ENCODE results near the gene DCDC1.

DCDC1 gene, protein sequence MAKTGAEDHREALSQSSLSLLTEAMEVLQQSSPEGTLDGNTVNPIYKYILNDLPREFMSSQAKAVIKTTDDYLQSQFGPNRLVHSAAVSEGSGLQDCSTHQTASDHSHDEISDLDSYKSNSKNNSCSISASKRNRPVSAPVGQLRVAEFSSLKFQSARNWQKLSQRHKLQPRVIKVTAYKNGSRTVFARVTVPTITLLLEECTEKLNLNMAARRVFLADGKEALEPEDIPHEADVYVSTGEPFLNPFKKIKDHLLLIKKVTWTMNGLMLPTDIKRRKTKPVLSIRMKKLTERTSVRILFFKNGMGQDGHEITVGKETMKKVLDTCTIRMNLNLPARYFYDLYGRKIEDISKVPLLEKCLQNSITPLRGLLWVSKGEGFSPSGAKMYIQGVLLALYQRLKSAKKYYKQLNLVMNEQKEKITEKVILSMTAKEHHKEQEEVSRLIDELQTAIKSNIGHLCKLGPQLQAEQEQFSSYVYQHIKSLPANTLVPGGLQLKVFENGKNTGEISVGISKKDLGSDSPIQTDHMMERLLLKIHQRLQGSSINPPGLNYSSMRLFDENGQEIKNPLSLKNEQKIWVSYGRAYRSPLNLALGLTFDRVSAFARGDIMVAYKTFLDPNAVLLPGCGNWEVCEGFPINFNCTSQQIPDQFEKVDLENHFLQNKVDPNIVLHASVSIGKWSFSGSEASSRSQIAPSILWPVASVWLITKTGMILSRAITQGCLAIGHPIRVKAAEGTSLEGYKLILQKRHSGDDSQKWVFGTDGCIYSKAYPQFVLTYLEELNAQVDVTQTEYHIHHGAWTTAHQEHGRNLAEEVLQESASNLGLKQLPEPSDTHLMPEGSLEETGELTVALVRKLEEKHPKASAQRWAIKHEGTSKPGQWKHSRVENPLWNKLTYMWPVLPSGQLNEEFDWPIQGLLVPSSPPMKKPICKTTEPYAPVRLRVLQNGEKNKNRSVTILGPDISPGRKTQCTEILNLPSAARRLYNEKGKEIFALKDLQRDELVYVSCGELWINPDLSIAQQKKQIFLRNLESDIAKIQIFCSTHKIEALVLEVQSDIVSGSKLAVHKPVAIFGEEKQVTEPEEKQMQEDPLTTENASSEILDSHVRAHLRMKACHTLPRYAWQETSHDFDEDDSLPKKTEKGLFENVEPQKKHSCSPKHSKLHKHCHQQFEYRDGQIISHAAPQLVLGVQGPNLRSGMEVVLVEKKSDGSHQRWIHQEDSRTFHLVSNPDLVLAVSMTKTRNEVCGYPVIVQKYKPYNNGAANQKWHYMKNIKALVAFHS (N-terminal part only)

GRCh38 chr11:31369348-31370329 lies at the start of gene DCDC1, which contains the start of gene DNAJC24:
DCDC1 (minus strand) TSS chr11:31369739; CDS start chr11:31328280, 41,459 bp downstream.
DNAJC24 (plus strand) TSS chr11:31369860; CDS start chr11:31370749, 889 bp downstream.
- peak; percentile 83 for DNase-seq (ENCODE audit: low read depth, low spot score)

- DNase-seq (ENCODE audit: low read depth, low spot score) = no peak
Measured at GRCh38 chr11:31419138-31419537, 49.6 kb upstream of the DCDC1 start.

GRCh38 chr11:31417816-31418215 lies 48.3 kb upstream of the DCDC1 start:
- DNase-seq (ENCODE audit: low read depth, low spot score) = no peak

- DNase-seq (ENCODE audit: low read depth, low spot score) = no peak
Measured at GRCh38 chr11:31417357-31417756, 47.8 kb upstream of the DCDC1 start.

DNA sequence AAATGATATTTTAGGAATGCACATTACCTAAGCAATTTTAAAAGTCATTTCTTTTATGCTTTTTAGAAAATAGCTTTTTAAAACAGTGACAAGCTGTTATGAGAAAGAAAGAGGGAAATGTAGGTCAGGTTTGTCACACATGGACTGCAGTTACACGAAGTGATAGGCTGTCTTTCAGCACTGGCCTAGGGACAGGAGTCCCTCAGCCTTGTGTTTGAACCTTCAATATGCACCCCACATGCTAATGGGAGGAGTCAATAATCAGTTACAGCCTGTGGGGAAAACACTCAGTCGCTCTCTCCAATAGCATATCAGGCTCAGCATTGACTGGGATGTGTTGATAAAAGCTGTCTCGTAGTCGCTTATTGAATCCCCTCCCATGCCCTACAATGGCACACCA lies 45.9 kb upstream of the DCDC1 start:
- DNase-seq (ENCODE audit: low read depth, low spot score) = no peak

GRCh38 chr11:31414338-31414737 lies 44.8 kb upstream of the DCDC1 start:
- DNase-seq (ENCODE audit: low read depth, low spot score) = no peak

- DNase-seq (ENCODE audit: low read depth, low spot score) = no peak
Measured at GRCh38 chr11:31412946-31413345, 43.4 kb upstream of the DCDC1 start.

DNA sequence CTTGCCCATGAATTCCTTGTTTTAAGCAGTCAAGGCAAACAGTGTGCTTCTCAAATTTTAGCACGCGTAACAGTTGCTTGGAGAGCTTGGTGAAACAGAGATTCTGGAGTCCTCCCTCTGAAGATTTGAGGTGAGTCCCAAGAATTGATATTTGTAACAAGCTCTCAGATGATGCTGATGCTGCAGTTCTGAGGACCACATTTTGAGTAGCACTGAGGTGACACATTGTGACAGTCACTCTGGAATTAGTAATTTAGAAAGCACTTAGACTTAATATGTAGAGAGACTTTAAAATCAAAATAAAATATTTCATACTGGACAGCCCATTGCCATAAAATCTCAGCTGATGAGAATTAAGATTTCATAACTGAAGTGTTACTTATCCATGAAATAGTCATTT lies 38.7 kb upstream of the DCDC1 start:
- DNase-seq (ENCODE audit: low read depth, low spot score) = no peak

- no peak for DNase-seq (ENCODE audit: low read depth, low spot score)
Measured at GRCh38 chr11:31404614-31405013, 35.1 kb upstream of the DCDC1 start.

GRCh38 chr11:31397239-31397834 lies 27.8 kb upstream of the DCDC1 start:
- DNase-seq (ENCODE audit: low read depth, low spot score) = no peak

DNA sequence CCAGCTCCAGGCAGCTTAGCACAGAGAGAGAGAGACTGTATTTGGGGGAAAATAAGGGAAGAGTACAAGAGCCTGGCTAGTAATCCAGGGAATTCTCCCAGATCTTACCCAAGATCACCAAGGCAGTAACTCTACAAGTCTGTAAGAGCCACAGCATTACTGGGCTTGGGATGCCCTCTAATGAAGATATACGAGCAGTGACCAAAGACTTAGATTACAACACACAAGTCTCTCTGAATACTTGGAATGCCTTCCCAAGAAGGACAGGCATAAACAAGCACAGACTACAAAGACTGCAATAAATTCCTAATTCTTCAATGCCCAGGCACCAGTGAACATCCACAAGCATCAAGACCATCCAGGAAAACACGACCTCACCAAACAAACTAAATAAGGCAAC lies 17.8 kb upstream of the DCDC1 start:
- DNase-seq (ENCODE audit: low read depth, low spot score) = no peak

- no peak for DNase-seq (ENCODE audit: low read depth, low spot score)
Measured at GRCh38 chr11:31383116-31383515, 13.6 kb upstream of the DCDC1 start.

- no peak for DNase-seq (ENCODE audit: low read depth, low spot score)
Measured at GRCh38 chr11:31375879-31376278, 6.3 kb upstream of the DCDC1 start.

- DNase-seq (ENCODE audit: low read depth, low spot score) = no peak
Measured at GRCh38 chr11:31366795-31367194, 2.7 kb downstream of the DCDC1 start.

- no peak for DNase-seq (ENCODE audit: low read depth, low spot score)
Measured at GRCh38 chr11:31361743-31362142, 7.8 kb downstream of the DCDC1 start.

DNA sequence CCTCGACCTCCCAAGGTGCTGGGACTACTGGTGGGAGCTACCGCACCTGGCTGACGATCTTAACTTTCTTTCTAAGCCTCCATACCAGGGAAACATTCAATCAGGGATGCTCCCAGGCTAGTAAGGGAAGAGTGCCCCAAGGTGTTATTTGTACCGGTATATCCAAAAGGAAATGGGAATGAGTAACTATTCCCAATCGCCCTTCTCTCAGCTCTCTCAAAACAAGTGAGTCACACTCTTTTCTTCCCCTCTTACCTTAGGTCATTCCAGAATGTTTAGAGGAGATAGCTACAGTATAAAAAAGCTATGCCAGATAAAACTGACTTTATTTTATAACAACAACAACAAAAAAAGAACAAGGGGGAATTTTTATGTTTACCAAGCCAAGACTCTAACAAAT lies 13.7 kb downstream of the DCDC1 start:
- DNase-seq (ENCODE audit: low read depth, low spot score) = no peak

DNA sequence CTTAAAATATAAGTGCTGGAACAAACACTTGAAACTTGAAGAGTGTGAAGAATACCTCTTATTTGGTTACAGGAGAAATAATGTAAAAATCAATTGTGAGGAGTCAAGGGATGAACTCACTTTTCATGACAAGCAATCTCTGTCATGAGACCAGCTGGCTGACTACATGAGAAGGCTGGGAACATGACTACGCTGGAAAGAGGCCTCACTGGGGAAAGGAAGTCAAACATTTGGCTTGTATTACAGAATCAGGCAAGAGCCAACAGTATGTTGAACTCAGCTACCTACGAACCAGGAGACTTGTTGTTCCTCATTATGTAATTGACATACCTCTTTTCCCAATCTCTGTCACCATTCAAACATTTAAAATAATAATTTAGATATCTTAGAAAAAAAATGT lies 14.4 kb downstream of the DCDC1 start:
- no peak for DNase-seq (ENCODE audit: low read depth, low spot score)

DNA sequence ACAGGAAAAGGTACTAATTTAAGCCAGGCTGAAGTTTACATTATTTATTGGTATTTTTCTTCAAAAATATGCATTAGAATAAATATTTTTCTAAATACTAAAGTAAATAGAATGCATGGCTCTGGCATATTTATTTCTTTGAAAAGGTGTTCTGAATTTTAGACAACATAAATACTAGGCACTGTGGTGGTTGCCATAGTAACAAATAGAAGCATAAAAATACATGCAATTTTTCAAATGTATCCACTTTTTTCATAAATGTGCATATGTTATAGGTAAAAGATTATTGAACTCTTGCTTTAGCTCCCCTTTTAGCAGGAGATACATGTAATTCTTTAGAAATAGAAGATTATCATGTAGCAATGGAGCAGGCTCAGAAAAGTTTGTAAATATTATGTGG lies 18.4 kb downstream of the DCDC1 start:
- no peak for DNase-seq (ENCODE audit: low read depth, low spot score)

GRCh38 chr11:31340903-31341572 lies 28.5 kb downstream of the DCDC1 start:
- no peak for DNase-seq (ENCODE audit: low read depth, low spot score)

DNA sequence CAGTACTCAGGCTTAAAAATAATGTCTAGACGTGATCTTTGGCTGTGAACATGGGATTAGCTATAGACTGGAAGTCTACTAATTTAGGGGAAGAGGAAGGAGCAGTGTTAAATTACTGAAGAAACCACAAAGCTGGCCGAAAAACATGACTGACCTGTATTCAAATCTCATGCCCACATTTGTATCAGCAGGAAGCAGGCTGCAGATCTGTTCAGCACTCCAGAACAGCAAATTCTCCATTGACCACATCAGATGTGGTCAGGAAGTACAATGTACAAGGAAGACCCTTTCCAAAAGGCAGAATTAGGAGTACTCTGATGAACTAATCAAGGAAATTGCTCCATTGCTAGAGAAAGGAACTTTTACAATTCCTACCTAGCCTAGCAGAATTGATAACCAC lies 31.7 kb downstream of the DCDC1 start:
- DNase-seq (ENCODE audit: low read depth, low spot score) = no peak
